SK-N-SH (cell line): ENCODE data around the gene PLCH1.

Source experiments
- EP300 ChIP-seq, 2 experiments: IDR thresholded peaks; 2 replicates each; pipeline versions ENCODE4 v1.4.0 to v1.6.1; 2012; ENCODE audit warnings: borderline replicate concordance in 1 of 2, low read depth in 1 of 2, low read length in 1 of 2
- FOXM1 ChIP-seq: IDR thresholded peaks from 2 replicates; pipeline ENCODE4 v1.4.0; 2012; ENCODE audit warnings: low read depth, mild to moderate bottlenecking
- MXI1 ChIP-seq: IDR thresholded peaks from 2 replicates; pipeline ENCODE4 v1.6.1; 2012; ENCODE audit warnings: mild to moderate bottlenecking, low read depth, low read length, improper control_type of control experiment
- POLR2AphosphoS5 ChIP-seq: IDR thresholded peaks from 2 replicates; pipeline ENCODE4 v1.6.1; 2012; ENCODE audit warnings: low read depth, low read length
- RAD21 ChIP-seq: IDR thresholded peaks from 2 replicates; pipeline ENCODE4 v1.6.1; 2012; ENCODE audit warnings: mild to moderate bottlenecking, low read length
- SIN3A ChIP-seq: IDR thresholded peaks from 2 replicates; pipeline ENCODE4 v1.6.1; 2012; ENCODE audit warnings: low read depth, mild to moderate bottlenecking, low read length, moderate library complexity, borderline replicate concordance
- TF ChIP-seq, protein P1 (sequence below): fragments of 200-600 bp; sonication (generic); IDR thresholded peaks from 2 replicates; pipeline ENCODE4 v1.6.1; 2017; ENCODE audit warnings: antibody characterized with exemption, mild to moderate bottlenecking, moderate library complexity
- TF ChIP-seq, protein P2 (sequence below): IDR thresholded peaks from 2 replicates; pipeline ENCODE4 v1.4.0; 2012; ENCODE audit warnings: low read depth

DNA sequence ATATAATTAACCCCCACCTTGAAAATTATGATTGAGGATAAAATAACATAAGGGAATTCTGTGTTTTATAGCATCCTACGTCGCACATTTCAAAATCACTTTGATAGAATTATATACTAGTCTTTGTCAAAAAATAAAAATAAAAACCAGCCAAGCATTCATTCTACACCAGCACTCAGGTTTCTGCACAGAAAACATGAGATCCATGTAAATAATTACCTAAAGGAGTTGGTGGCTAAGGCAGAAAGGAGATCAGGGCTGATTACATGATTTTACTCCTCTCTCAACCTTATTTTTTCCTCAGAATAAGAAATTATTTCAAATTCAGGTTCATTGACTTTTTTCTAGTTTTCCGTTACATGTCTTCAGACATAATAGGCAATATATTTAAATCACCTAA, 194.5 kb downstream of the PLCH1 start:
- TF ChIP-seq MXI1 (no peak), EP300 (IDR thresholded peaks at IDR 0.05; ENCODE audit: borderline replicate concordance in 1 of 2, low read depth in 1 of 2, low read length in 1 of 2) (no peak), POLR2AphosphoS5 (no peak), SIN3A (no peak), FOXM1 (no peak), RAD21 (no peak)
- TF ChIP-seq, protein P1, sequence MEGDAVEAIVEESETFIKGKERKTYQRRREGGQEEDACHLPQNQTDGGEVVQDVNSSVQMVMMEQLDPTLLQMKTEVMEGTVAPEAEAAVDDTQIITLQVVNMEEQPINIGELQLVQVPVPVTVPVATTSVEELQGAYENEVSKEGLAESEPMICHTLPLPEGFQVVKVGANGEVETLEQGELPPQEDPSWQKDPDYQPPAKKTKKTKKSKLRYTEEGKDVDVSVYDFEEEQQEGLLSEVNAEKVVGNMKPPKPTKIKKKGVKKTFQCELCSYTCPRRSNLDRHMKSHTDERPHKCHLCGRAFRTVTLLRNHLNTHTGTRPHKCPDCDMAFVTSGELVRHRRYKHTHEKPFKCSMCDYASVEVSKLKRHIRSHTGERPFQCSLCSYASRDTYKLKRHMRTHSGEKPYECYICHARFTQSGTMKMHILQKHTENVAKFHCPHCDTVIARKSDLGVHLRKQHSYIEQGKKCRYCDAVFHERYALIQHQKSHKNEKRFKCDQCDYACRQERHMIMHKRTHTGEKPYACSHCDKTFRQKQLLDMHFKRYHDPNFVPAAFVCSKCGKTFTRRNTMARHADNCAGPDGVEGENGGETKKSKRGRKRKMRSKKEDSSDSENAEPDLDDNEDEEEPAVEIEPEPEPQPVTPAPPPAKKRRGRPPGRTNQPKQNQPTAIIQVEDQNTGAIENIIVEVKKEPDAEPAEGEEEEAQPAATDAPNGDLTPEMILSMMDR, result no peak
- TF ChIP-seq, protein P2, sequence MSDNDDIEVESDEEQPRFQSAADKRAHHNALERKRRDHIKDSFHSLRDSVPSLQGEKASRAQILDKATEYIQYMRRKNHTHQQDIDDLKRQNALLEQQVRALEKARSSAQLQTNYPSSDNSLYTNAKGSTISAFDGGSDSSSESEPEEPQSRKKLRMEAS, result no peak
